Measurements from ENCODE around the gene ZNF334. TPM values are rescaled to one million over a fixed set of nuclear protein-coding genes. Genes with fewer than 3 reads are reported as not detected.

Gene ZNF334
- total RNA-seq, 1 experiment from 2014 or later, result 19.5 TPM

GRCh38 chr20:46545077-46545826, 31.9 kb upstream of the ZNF334 start:
- Histone ChIP-seq H3K27me3 (ENCODE audit: insufficient read depth, low read length) (no peaks in the 10 kb centered on the region), H2BK120ac (ENCODE audit: low read depth, low read length, poor library complexity, severe bottlenecking) (no peak overlapping the region)

More at GRCh38 chr20:46545077-46545826, 31.9 kb upstream of the ZNF334 start:
- Mint-ChIP-seq H3K27ac (no peak overlapping the region), H3K4me3 (no peak overlapping the region), H3K9me3 (no peaks in the 10 kb centered on the region), H3K4me1 (peaks cover 0 to 2% of the 10 kb centered on the region in 2 experiments; a peak in 2 of 4 replicates), H3K36me3 (ENCODE audit: insufficient read depth in 1 of 3, low read depth in 3 of 3) (no peaks in the 10 kb centered on the region), H3K27me3 (ENCODE audit: low read depth) (no peaks in the 10 kb centered on the region)
- H2BK15ac ChIP-seq (ENCODE audit: low read depth, low read length), result no peak overlapping the region
- no peaks in the 10 kb centered on the region for H3K23me2 ChIP-seq (ENCODE audit: insufficient read length, low read depth, low read length, poor library complexity, severe bottlenecking)
- H3K4me1 ChIP-seq (ENCODE audit: insufficient read depth, low read length), result no peaks in the 10 kb centered on the region
- H2AFZ ChIP-seq (ENCODE audit: low read length), result no peak overlapping the region
- no peaks in the 10 kb centered on the region for H3K79me2 ChIP-seq (ENCODE audit: insufficient read depth, low read length)
- H3K27ac ChIP-seq (ENCODE audit: insufficient read length, low read depth, low read length), result no peak overlapping the region
- no peak overlapping the region for H2AK5ac ChIP-seq (ENCODE audit: insufficient read length, low read length)
- no peak overlapping the region for H2BK5ac ChIP-seq (ENCODE audit: insufficient read length, low read length)
- no peak overlapping the region for H4K91ac ChIP-seq (ENCODE audit: insufficient read length, low read depth, low read length)
- no peak overlapping the region for H4K8ac ChIP-seq (replicated peaks; ENCODE audit: insufficient read length, low read depth, low read length)
- no CpG with 5 or more reads among the region's 14 CpGs for WGBS (ENCODE audit: extremely low coverage, insufficient read length, low lambda C conversion rate)
- no peak overlapping the region for H3K9ac ChIP-seq (ENCODE audit: extremely low read depth, insufficient read length, low read length)
- no peak for DNase-seq
- H4K5ac ChIP-seq (ENCODE audit: insufficient read length, low read depth, low read length), result no peak overlapping the region
- H3K18ac ChIP-seq (ENCODE audit: insufficient read length, low read depth, low read length), result no peak overlapping the region
- no peaks in the 10 kb centered on the region for H3K79me1 ChIP-seq (ENCODE audit: insufficient read depth, low read depth, low read length, poor library complexity, severe bottlenecking)
- no peak overlapping the region for H3K4me2 ChIP-seq (ENCODE audit: insufficient read depth, insufficient read length, low read length)
- H3K14ac ChIP-seq (ENCODE audit: insufficient read depth, low read length), result no peak overlapping the region
- no peak overlapping the region for H3K23ac ChIP-seq (ENCODE audit: insufficient read length, low read depth, low read length)
- no peaks in the 10 kb centered on the region for H3K9me3 ChIP-seq (ENCODE audit: control insufficient read depth, low read depth, low read length)
- TF ChIP-seq, protein P1, sequence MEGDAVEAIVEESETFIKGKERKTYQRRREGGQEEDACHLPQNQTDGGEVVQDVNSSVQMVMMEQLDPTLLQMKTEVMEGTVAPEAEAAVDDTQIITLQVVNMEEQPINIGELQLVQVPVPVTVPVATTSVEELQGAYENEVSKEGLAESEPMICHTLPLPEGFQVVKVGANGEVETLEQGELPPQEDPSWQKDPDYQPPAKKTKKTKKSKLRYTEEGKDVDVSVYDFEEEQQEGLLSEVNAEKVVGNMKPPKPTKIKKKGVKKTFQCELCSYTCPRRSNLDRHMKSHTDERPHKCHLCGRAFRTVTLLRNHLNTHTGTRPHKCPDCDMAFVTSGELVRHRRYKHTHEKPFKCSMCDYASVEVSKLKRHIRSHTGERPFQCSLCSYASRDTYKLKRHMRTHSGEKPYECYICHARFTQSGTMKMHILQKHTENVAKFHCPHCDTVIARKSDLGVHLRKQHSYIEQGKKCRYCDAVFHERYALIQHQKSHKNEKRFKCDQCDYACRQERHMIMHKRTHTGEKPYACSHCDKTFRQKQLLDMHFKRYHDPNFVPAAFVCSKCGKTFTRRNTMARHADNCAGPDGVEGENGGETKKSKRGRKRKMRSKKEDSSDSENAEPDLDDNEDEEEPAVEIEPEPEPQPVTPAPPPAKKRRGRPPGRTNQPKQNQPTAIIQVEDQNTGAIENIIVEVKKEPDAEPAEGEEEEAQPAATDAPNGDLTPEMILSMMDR (conservative IDR thresholded peaks at IDR 0.05), result no peak
- H3K56ac ChIP-seq (ENCODE audit: insufficient read length, low read depth, low read length), result no peak overlapping the region
- H4K20me1 ChIP-seq (ENCODE audit: control insufficient read depth, insufficient read depth, insufficient read length), result no peaks in the 10 kb centered on the region
- no peak overlapping the region for H3T11ph ChIP-seq (ENCODE audit: low read length)
- H2BK12ac ChIP-seq (ENCODE audit: insufficient read length, low read depth, low read length), result no peak overlapping the region
- no peak overlapping the region for H2BK20ac ChIP-seq (ENCODE audit: low read depth, low read length, poor library complexity, severe bottlenecking)
- no peak overlapping the region for H3K4ac ChIP-seq (ENCODE audit: low read depth, low read length)

All from H9 (cell line).